ENCODE results near the gene AIDA.

DNA sequence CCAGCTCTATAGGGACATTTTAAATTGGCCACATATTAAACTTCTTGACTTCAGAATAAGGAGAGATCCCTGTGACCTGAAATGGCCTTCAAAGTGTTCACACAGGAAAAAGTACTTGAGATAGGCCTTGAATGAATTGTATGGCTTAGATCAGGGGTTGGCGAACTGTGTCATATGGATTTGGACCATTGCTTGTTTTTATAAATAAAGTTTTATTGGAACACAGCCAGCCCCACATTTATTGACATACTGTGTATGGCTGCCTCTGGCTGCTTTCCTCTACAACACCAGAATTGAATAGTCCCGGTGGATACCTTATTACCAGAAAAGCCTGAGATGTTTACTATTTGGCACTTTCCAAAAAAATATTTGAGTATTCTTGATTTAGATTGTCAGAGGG is 4.1 kb upstream of the AIDA start:
- TF ChIP-seq, protein P1, sequence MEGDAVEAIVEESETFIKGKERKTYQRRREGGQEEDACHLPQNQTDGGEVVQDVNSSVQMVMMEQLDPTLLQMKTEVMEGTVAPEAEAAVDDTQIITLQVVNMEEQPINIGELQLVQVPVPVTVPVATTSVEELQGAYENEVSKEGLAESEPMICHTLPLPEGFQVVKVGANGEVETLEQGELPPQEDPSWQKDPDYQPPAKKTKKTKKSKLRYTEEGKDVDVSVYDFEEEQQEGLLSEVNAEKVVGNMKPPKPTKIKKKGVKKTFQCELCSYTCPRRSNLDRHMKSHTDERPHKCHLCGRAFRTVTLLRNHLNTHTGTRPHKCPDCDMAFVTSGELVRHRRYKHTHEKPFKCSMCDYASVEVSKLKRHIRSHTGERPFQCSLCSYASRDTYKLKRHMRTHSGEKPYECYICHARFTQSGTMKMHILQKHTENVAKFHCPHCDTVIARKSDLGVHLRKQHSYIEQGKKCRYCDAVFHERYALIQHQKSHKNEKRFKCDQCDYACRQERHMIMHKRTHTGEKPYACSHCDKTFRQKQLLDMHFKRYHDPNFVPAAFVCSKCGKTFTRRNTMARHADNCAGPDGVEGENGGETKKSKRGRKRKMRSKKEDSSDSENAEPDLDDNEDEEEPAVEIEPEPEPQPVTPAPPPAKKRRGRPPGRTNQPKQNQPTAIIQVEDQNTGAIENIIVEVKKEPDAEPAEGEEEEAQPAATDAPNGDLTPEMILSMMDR (conservative IDR thresholded peaks at IDR 0.05; ENCODE audit: low read depth in 2 of 2), result no peak
- TF ChIP-seq EZH2 (IDR thresholded peaks at IDR 0.05; ENCODE audit: low read depth, unreplicated experiment) (no peak), POLR2AphosphoS5 (IDR thresholded peaks at IDR 0.05; ENCODE audit: low read depth) (no peak), EZH2phosphoT487 (IDR thresholded peaks at IDR 0.05; ENCODE audit: unreplicated experiment) (no peak), ZNF331 (CRISPR knock-in tag; IDR thresholded peaks at IDR 0.05; ENCODE audit: low read depth) (no peak), CREB1 (CRISPR knock-in tag; IDR thresholded peaks at IDR 0.05; ENCODE audit: low read depth) (no peak), NANOG (IDR thresholded peaks at IDR 0.05; ENCODE audit: borderline replicate concordance) (no peak), ZNF114 (CRISPR knock-in tag; IDR thresholded peaks at IDR 0.05) (no peak), STAT1 (IDR thresholded peaks at IDR 0.05; ENCODE audit: unreplicated experiment) (no peak), JUNB (IDR thresholded peaks at IDR 0.05; ENCODE audit: unreplicated experiment) (no peak)
- TF ChIP-seq, protein P2, sequence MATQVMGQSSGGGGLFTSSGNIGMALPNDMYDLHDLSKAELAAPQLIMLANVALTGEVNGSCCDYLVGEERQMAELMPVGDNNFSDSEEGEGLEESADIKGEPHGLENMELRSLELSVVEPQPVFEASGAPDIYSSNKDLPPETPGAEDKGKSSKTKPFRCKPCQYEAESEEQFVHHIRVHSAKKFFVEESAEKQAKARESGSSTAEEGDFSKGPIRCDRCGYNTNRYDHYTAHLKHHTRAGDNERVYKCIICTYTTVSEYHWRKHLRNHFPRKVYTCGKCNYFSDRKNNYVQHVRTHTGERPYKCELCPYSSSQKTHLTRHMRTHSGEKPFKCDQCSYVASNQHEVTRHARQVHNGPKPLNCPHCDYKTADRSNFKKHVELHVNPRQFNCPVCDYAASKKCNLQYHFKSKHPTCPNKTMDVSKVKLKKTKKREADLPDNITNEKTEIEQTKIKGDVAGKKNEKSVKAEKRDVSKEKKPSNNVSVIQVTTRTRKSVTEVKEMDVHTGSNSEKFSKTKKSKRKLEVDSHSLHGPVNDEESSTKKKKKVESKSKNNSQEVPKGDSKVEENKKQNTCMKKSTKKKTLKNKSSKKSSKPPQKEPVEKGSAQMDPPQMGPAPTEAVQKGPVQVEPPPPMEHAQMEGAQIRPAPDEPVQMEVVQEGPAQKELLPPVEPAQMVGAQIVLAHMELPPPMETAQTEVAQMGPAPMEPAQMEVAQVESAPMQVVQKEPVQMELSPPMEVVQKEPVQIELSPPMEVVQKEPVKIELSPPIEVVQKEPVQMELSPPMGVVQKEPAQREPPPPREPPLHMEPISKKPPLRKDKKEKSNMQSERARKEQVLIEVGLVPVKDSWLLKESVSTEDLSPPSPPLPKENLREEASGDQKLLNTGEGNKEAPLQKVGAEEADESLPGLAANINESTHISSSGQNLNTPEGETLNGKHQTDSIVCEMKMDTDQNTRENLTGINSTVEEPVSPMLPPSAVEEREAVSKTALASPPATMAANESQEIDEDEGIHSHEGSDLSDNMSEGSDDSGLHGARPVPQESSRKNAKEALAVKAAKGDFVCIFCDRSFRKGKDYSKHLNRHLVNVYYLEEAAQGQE (IDR thresholded peaks at IDR 0.05; ENCODE audit: unreplicated experiment), result no peak
- TF ChIP-seq, protein P3, sequence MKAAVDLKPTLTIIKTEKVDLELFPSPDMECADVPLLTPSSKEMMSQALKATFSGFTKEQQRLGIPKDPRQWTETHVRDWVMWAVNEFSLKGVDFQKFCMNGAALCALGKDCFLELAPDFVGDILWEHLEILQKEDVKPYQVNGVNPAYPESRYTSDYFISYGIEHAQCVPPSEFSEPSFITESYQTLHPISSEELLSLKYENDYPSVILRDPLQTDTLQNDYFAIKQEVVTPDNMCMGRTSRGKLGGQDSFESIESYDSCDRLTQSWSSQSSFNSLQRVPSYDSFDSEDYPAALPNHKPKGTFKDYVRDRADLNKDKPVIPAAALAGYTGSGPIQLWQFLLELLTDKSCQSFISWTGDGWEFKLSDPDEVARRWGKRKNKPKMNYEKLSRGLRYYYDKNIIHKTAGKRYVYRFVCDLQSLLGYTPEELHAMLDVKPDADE (IDR thresholded peaks at IDR 0.05), result no peak

All from GM23338 (cell line).